GM10248 (cell line): ENCODE measurements around the gene PPTC7.
A peak's percentile ranks its signal among the peaks of the same experiment; 100 is the strongest.

Experiments
- CTCF ChIA-PET: fragments of 300-600 bp; sonication (Branson Sonifier 250); formaldehyde crosslinking; extraction: SDS; loops from one replicate; lab custom pipeline; 2021; ENCODE audit warnings: antibody characterized with exemption; lab: Yijun Ruan, JAX
- POLR2A ChIA-PET: fragments of 350-650 bp; sonication (Branson Sonifier 250); formaldehyde crosslinking; extraction: SDS; loops from one replicate; lab custom pipeline; 2020; ENCODE audit warnings: antibody characterized with exemption; lab: Yijun Ruan, JAX
- DNase-seq: peaks from one replicate; pipeline ENCODE4 v3.0.0; 2012; ENCODE audit errors: extremely low spot score
- TF ChIP-seq, protein P1 (sequence below): IDR thresholded peaks from 2 replicates; pipeline ENCODE4 v1.5.1; 2012; ENCODE audit warnings: mild to moderate bottlenecking, low read depth; ENCODE audit errors: extremely low read depth, missing control alignments, control extremely low read depth

PPTC7 gene, protein sequence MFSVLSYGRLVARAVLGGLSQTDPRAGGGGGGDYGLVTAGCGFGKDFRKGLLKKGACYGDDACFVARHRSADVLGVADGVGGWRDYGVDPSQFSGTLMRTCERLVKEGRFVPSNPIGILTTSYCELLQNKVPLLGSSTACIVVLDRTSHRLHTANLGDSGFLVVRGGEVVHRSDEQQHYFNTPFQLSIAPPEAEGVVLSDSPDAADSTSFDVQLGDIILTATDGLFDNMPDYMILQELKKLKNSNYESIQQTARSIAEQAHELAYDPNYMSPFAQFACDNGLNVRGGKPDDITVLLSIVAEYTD

DNA sequence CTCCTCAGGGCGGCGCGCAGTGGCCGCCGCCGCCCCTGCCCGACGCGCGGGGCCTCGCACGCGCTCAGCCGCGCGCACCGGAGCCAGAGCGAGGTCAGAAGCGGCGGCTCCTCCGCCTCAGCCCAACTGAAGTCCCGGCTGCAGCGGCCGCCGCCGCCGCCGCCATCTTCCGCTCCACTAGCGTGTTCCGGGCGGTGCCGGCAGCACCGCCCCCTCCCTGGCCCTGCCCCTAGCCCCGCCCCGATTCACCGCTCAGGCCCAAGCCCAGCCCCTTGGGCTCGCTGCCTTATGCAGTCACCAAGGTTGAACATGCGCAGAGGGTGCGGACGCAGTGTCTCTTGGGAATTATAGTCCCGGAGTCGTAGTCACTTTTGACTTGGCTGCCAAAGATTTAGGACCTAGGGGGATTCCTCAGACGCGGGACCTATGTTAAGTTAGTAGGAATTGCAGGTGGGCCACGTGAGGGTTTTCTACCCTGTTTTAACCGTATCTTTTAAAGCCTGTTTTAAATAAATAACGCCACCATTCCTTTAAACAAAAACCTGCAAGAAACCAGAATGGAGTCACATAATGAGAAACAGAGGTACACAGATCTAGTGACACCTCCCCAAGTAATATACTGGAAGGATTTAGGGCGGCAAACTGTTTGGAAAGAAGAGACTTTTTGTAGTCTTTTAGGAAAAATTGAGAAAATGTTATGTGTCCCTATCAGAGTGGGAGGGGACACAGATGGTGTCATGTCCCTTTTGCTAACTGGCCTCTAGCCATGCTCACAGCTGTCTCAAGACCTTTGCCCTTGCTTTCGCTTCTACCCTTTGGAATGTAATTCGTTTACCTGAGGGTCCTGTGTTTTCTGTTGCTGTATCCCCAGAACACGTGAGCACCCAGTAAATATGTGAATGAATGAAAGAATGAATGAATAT, at the start of gene PPTC7:
Gene PPTC7, minus strand, starts transcription at position 182 of the 923 bp plus-strand sequence. CDS start 287 bp downstream, outside the sequence.
- CTCF ChIA-PET = interaction anchor here (3.4 kb wide), 1 partner anchor 18 kb away, joined by 22 read pairs; no protein-coding TSS in a partner anchor
- POLR2A ChIA-PET = no interaction called here
- DNase-seq = peak; percentile 94
- TF ChIP-seq, protein P1, sequence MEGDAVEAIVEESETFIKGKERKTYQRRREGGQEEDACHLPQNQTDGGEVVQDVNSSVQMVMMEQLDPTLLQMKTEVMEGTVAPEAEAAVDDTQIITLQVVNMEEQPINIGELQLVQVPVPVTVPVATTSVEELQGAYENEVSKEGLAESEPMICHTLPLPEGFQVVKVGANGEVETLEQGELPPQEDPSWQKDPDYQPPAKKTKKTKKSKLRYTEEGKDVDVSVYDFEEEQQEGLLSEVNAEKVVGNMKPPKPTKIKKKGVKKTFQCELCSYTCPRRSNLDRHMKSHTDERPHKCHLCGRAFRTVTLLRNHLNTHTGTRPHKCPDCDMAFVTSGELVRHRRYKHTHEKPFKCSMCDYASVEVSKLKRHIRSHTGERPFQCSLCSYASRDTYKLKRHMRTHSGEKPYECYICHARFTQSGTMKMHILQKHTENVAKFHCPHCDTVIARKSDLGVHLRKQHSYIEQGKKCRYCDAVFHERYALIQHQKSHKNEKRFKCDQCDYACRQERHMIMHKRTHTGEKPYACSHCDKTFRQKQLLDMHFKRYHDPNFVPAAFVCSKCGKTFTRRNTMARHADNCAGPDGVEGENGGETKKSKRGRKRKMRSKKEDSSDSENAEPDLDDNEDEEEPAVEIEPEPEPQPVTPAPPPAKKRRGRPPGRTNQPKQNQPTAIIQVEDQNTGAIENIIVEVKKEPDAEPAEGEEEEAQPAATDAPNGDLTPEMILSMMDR = no peak

DNA sequence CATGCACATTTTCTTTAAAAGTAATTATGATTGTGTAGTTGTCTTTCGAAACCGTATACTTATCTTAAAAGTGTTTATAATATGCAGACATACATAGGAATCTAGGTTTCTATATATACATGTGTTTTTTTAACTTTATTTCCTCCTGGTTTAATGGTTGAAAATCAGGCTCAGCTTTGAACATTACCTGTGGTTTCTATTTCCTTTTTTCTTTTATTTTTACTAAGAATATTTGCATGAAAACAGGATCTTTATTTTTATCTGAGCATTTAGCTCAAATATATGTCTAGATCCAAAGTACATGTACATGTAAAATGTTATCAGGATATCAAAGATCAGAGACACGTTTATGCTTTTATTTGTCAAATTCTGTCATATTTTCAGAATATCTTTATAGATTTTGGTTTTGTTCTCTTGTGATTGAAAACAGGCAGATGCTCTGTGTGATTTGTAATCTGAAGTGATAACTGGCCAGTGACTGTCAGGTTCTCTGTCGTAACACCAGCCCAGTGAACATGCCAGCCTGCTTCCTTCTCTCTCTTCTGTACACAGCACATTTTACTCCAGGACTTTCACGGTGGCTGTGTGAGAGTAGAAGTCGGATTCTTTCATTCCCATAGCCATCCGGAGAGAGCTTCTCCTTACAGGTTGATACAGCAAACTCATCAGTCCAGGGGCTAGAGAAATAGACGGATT, 44.5 kb upstream of the PPTC7 start:
- DNase-seq = no peak
- ChIA-PET POLR2A (interaction anchor here (0.7 kb wide), 1 partner anchor 12 kb away, joined by 4 read pairs; no protein-coding TSS in a partner anchor), CTCF (interaction anchor here (2.0 to 3.0 kb wide), 2 partner anchors 10 to 26 kb away, joined by 6 to 14 read pairs; no protein-coding TSS in a partner anchor)
- TF ChIP-seq, protein P1 = no peak

DNA sequence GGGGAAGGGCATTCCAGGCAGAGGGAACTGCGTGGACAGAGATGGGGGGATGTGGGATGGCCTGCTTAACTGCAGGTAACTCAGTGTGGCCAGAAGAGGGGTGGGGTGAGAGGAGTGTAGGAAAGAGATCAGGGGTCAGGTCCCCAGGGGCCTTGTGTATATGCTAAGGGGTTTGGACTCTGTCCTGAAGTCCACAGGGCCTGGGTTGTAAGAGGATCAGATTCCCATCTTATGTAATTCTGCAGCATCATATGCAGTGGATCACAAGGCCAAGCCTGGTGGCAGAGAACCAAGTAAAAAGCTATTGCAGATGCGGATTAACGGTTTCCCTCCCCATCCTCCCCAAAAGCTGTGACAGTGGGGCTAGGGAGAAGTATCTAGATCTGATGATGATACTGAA, 39.5 kb upstream of the PPTC7 start:
- ChIA-PET CTCF (interaction anchor here (1.1 to 4.0 kb wide), 4 partner anchors 9 to 777 kb away, joined by 3 to 29 read pairs (median 6); no protein-coding TSS in a partner anchor), POLR2A (interaction anchor here (0.6 kb wide), 1 partner anchor 9 kb away, joined by 17 read pairs; the partner anchor contains the start of gene TCTN1)
- TF ChIP-seq, protein P1 = no peak

DNA sequence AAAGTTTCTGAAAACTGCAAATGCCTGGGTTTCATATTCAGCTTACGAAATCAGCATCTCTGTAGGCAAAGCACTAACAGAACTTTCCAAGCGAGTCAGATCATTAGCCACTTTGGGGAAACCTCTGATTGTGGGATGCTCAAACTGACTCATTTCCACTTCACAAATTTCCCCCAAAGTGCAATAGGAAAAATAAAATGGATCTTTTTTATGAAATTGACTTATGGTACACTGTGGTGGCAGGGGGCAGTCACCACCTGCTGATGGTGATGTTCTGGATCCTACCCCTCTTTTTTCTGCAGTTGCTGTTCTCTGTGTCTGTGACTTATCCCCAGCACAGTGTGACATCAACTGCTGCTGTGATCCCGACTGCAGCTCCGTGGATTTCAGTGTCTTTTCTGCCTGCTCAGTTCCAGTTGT, 36.4 kb upstream of the PPTC7 start:
- POLR2A ChIA-PET = interaction anchor here (0.6 to 1.1 kb wide), 3 partner anchors 30 to 50 kb away, joined by 3 to 5 read pairs (median 4); no protein-coding TSS in a partner anchor
- CTCF ChIA-PET = interaction anchor here (0.8 to 4.0 kb wide), 20 partner anchors 11 to 268 kb away, joined by 3 to 29 read pairs (median 4); partner anchors contain the start of genes ARPC3, FAM216A and GPN3
- TF ChIP-seq, protein P1 = peak; percentile 29
- peak; percentile 54 for DNase-seq

More for the DNA sequence above, 39.5 kb upstream of the PPTC7 start:
- DNase-seq = no peak

DNA sequence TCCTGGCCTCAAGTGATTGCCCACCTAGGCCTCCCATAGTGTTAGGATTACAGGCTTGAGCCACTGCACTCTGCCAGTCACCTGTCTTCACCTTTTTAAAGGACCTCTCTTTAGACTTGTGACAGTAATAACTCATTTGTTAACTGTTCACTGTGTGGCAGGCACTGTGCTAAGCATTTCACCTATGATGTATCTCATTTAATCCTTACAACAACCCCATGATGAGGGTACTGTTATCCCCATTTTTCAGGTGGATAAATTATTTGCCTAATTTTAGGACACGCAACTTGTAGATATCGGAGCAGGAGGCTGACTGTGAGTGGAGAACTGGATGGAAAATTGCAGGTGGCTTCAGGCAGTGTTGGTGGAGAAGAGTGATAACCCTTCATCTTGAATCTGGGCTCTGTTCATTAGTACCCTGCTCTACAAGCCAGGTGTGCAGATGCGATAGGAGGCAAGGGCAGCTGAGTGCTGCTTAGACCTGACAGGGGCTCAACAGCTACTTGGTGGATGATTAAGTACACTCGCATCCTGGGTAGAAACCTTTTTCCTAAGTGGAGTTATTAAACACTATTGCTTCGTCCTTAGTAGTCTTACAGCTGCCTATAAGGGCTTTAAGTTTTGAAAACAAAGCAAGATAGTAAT, 33.5 kb upstream of the PPTC7 start:
- POLR2A ChIA-PET = no interaction called here
- DNase-seq = no peak
- TF ChIP-seq, protein P1 = no peak
- CTCF ChIA-PET = interaction anchor here (0.9 to 4.2 kb wide), 7 partner anchors 11 to 167 kb away, joined by 3 to 32 read pairs (median 4); partner anchors contain the start of gene ARPC3
